Stomach (tissue), 4 donors: ENCODE data around the gene INSIG1.

Source experiments
- EP300 ChIP-seq: sonication (generic); formaldehyde crosslinking; IDR thresholded peaks from one replicate; pipeline ENCODE4 v1.6.1; 2017; ENCODE audit warnings: antibody characterized with exemption
- POLR2A ChIP-seq, 4 donors: fragments of 450-650 bp; IDR thresholded peaks; one replicate each; pipeline ENCODE4 v1.6.1; 2016; ENCODE audit warnings: antibody characterized with exemption in 4 of 4, control low read depth in 2 of 4, mild to moderate bottlenecking in 1 of 4, moderate library complexity in 1 of 4
- TF ChIP-seq, protein P1 (sequence below), 7 experiments: fragments of 450-650 bp in 4 of 7; fragments of 200-600 bp in 3 of 7; sonication (generic) in 3 of 7; IDR thresholded peaks; one replicate each; pipeline ENCODE4 v1.5.1; 2016 to 2019; ENCODE audit warnings: antibody characterized with exemption in 7 of 7, control low read depth in 2 of 7, mild to moderate bottlenecking in 1 of 7

DNA sequence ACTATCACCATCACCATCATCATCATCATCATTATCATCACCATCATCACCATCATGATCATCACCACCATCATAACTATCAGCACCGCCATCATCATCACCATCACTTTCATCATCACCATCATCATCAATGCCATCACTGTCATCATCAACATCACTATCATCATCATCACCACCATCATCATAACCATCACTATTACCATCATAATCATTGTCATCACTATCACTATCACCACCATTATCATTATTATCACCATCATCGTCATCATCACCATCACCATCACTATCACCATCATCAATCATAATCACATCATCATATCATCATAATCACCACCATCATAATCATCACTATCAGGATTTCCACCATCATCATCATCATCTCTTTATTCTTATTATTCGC is 20.6 kb downstream of the INSIG1 start:
- TF ChIP-seq, protein P1, sequence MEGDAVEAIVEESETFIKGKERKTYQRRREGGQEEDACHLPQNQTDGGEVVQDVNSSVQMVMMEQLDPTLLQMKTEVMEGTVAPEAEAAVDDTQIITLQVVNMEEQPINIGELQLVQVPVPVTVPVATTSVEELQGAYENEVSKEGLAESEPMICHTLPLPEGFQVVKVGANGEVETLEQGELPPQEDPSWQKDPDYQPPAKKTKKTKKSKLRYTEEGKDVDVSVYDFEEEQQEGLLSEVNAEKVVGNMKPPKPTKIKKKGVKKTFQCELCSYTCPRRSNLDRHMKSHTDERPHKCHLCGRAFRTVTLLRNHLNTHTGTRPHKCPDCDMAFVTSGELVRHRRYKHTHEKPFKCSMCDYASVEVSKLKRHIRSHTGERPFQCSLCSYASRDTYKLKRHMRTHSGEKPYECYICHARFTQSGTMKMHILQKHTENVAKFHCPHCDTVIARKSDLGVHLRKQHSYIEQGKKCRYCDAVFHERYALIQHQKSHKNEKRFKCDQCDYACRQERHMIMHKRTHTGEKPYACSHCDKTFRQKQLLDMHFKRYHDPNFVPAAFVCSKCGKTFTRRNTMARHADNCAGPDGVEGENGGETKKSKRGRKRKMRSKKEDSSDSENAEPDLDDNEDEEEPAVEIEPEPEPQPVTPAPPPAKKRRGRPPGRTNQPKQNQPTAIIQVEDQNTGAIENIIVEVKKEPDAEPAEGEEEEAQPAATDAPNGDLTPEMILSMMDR (IDR thresholded peaks at IDR 0.05), result no peak
- TF ChIP-seq POLR2A (IDR thresholded peaks at IDR 0.05), result no peak
- TF ChIP-seq EP300, result no peak
